Measurements from ENCODE around the gene SPRY4.
"Not testable (repeated sequence)": the region's sequence is repeated elsewhere in the genome, so short reads cannot be mapped to it uniquely, and the experiment has no call there.

SPRY4 gene

GRCh38 chr5:142324871-142325724 is at the start of gene SPRY4:
SPRY4 (minus strand) TSS chr5:142325021; CDS start chr5:142315108, 9,913 bp downstream.
- H3K27me3 Mint-ChIP-seq, result peaks cover 60% of the 10 kb centered on the region
- H3K9me3 Mint-ChIP-seq, result no peaks in the 10 kb centered on the region
- peaks cover 49% of the 10 kb centered on the region for H3K4me1 Mint-ChIP-seq (ENCODE audit: low read depth)
- peak within 1 kb of the TSS; percentile 85 for H3K4me3 Mint-ChIP-seq
- no peaks in the 10 kb centered on the region for H3K36me3 Mint-ChIP-seq (ENCODE audit: low read depth)
- peak within 1 kb of the TSS; percentile 86 for H3K27ac Mint-ChIP-seq

GRCh38 chr5:142368529-142368928 is 43.7 kb upstream of the SPRY4 start:
- Mint-ChIP-seq H3K36me3 (ENCODE audit: low read depth) (no peaks in the 10 kb centered on the region), H3K9me3 (no peaks in the 10 kb centered on the region), H3K27ac (no peak overlapping the region), H3K27me3 (no peaks in the 10 kb centered on the region), H3K4me3 (no peak overlapping the region), H3K4me1 (ENCODE audit: low read depth) (peaks cover 12% of the 10 kb centered on the region)

GRCh38 chr5:142366007-142366406 is 41.2 kb upstream of the SPRY4 start:
- Mint-ChIP-seq H3K27me3 (no peaks in the 10 kb centered on the region), H3K4me3 (no peak overlapping the region), H3K9me3 (no peaks in the 10 kb centered on the region), H3K4me1 (ENCODE audit: low read depth) (peaks cover 19% of the 10 kb centered on the region), H3K36me3 (ENCODE audit: low read depth) (no peaks in the 10 kb centered on the region), H3K27ac (no peak overlapping the region)

GRCh38 chr5:142364251-142365145 is 39.7 kb upstream of the SPRY4 start:
- H3K27ac Mint-ChIP-seq, result no peak overlapping the region
- peaks cover 34% of the 10 kb centered on the region for H3K4me1 Mint-ChIP-seq (ENCODE audit: low read depth)

GRCh38 chr5:142363619-142363963 is 38.8 kb upstream of the SPRY4 start:
- Mint-ChIP-seq H3K4me3 (no peak overlapping the region), H3K36me3 (ENCODE audit: low read depth) (no peaks in the 10 kb centered on the region), H3K27me3 (no peaks in the 10 kb centered on the region), H3K27ac (no peak overlapping the region), H3K4me1 (ENCODE audit: low read depth) (peaks cover 42% of the 10 kb centered on the region), H3K9me3 (no peaks in the 10 kb centered on the region)

More at GRCh38 chr5:142364251-142365145, 39.7 kb upstream of the SPRY4 start:
- H3K36me3 Mint-ChIP-seq (ENCODE audit: low read depth), result no peaks in the 10 kb centered on the region
- H3K27me3 Mint-ChIP-seq, result no peaks in the 10 kb centered on the region
- H3K9me3 Mint-ChIP-seq, result no peaks in the 10 kb centered on the region
- no peak overlapping the region for H3K4me3 Mint-ChIP-seq

GRCh38 chr5:142362193-142362592 is 37.4 kb upstream of the SPRY4 start:
- peaks cover 56% of the 10 kb centered on the region for H3K4me1 Mint-ChIP-seq (ENCODE audit: low read depth)
- not testable (repeated sequence) for H3K36me3 Mint-ChIP-seq (ENCODE audit: low read depth); H3K4me3 Mint-ChIP-seq; H3K27ac Mint-ChIP-seq; H3K27me3 Mint-ChIP-seq; H3K9me3 Mint-ChIP-seq

GRCh38 chr5:142360607-142361120 is 35.8 kb upstream of the SPRY4 start:
- Mint-ChIP-seq H3K27ac (no peak overlapping the region), H3K9me3 (no peaks in the 10 kb centered on the region), H3K36me3 (ENCODE audit: low read depth) (peaks cover 5% of the 10 kb centered on the region), H3K27me3 (no peaks in the 10 kb centered on the region), H3K4me1 (ENCODE audit: low read depth) (peaks cover 59% of the 10 kb centered on the region), H3K4me3 (no peak overlapping the region)

- Mint-ChIP-seq H3K9me3 (no peaks in the 10 kb centered on the region), H3K36me3 (ENCODE audit: low read depth) (peaks cover 5% of the 10 kb centered on the region), H3K4me1 (ENCODE audit: low read depth) (peaks cover 56% of the 10 kb centered on the region), H3K27ac (peak overlapping the region; percentile 42), H3K4me3 (no peak overlapping the region), H3K27me3 (no peaks in the 10 kb centered on the region)
These were observed 35.3 kb upstream of the SPRY4 start for GRCh38 chr5:142360051-142360498.

- no peaks in the 10 kb centered on the region for H3K27me3 Mint-ChIP-seq
- H3K36me3 Mint-ChIP-seq (ENCODE audit: low read depth), result peaks cover 5% of the 10 kb centered on the region
- H3K4me3 Mint-ChIP-seq, result no peak overlapping the region
- peaks cover 61% of the 10 kb centered on the region for H3K4me1 Mint-ChIP-seq (ENCODE audit: low read depth)
- H3K9me3 Mint-ChIP-seq, result no peaks in the 10 kb centered on the region
- no peak overlapping the region for H3K27ac Mint-ChIP-seq
These were observed 33.8 kb upstream of the SPRY4 start for GRCh38 chr5:142358648-142359047.

- no peaks in the 10 kb centered on the region for H3K9me3 Mint-ChIP-seq
- peak overlapping the region; percentile 72 for H3K4me3 Mint-ChIP-seq
- H3K36me3 Mint-ChIP-seq (ENCODE audit: low read depth), result peaks cover 5% of the 10 kb centered on the region
- no peaks in the 10 kb centered on the region for H3K27me3 Mint-ChIP-seq
- peak overlapping the region; percentile 82 for H3K27ac Mint-ChIP-seq
- peaks cover 61% of the 10 kb centered on the region for H3K4me1 Mint-ChIP-seq (ENCODE audit: low read depth)
These were observed 33.3 kb upstream of the SPRY4 start for GRCh38 chr5:142358121-142358520.

GRCh38 chr5:142357469-142358090 is 32.8 kb upstream of the SPRY4 start:
- Mint-ChIP-seq H3K4me1 (ENCODE audit: low read depth) (peaks cover 57% of the 10 kb centered on the region), H3K36me3 (ENCODE audit: low read depth) (peaks cover 5% of the 10 kb centered on the region), H3K9me3 (no peaks in the 10 kb centered on the region), H3K27ac (peak overlapping the region; percentile 82), H3K4me3 (peak overlapping the region; percentile 72), H3K27me3 (no peaks in the 10 kb centered on the region)

GRCh38 chr5:142356716-142357468 is 32.1 kb upstream of the SPRY4 start:
- H3K27me3 Mint-ChIP-seq, result no peaks in the 10 kb centered on the region
- peak overlapping the region; percentile 84 for H3K27ac Mint-ChIP-seq
- H3K4me3 Mint-ChIP-seq, result peak overlapping the region; percentile 76
- no peaks in the 10 kb centered on the region for H3K9me3 Mint-ChIP-seq
- peaks cover 5% of the 10 kb centered on the region for H3K36me3 Mint-ChIP-seq (ENCODE audit: low read depth)
- H3K4me1 Mint-ChIP-seq (ENCODE audit: low read depth), result peaks cover 55% of the 10 kb centered on the region

GRCh38 chr5:142356349-142356715 is 31.5 kb upstream of the SPRY4 start:
- Mint-ChIP-seq H3K27ac (peak overlapping the region; percentile 84), H3K27me3 (no peaks in the 10 kb centered on the region), H3K4me3 (peak overlapping the region; percentile 76), H3K36me3 (ENCODE audit: low read depth) (peaks cover 5% of the 10 kb centered on the region), H3K9me3 (no peaks in the 10 kb centered on the region), H3K4me1 (ENCODE audit: low read depth) (peaks cover 55% of the 10 kb centered on the region)

- H3K27me3 Mint-ChIP-seq, result peaks cover 4% of the 10 kb centered on the region
- no peak overlapping the region for H3K4me3 Mint-ChIP-seq
- H3K27ac Mint-ChIP-seq, result no peak overlapping the region
- H3K4me1 Mint-ChIP-seq (ENCODE audit: low read depth), result peaks cover 26% of the 10 kb centered on the region
- peaks cover 4% of the 10 kb centered on the region for H3K9me3 Mint-ChIP-seq
- H3K36me3 Mint-ChIP-seq (ENCODE audit: low read depth), result peaks cover 5% of the 10 kb centered on the region
These were observed 28.3 kb upstream of the SPRY4 start for GRCh38 chr5:142353071-142353472.

All from stimulated activated naive CD8-positive, alpha-beta T cell treated with anti-CD3 and anti-CD28 coated beads, Interleukin-15, Interleukin-2, amounts not matched to agents 100 ng/mL and 50 ng/mL, for 24 hours (primary cell).